Stomach smooth muscle (tissue), 2 donors: ENCODE data around the gene NR4A1.

Experiments used
- H3K27ac ChIP-seq: one replicate; pipeline ENCODE4 v1.7.0; 2013; ENCODE audit warnings: mild to moderate bottlenecking, low read length, inconsistent platforms
- H3K27me3 ChIP-seq, 2 donors: one replicate each; pipeline ENCODE4 v1.7.0; 2013; ENCODE audit warnings: low read length in 2 of 2; ENCODE audit not compliant: insufficient read depth in 2 of 2, control insufficient read depth in 1 of 2
- H3K36me3 ChIP-seq, 2 donors: one replicate each; pipeline ENCODE4 v1.7.0; 2013; ENCODE audit warnings: low read length in 2 of 2; ENCODE audit not compliant: control insufficient read depth in 2 of 2, insufficient read depth in 2 of 2
- H3K4me1 ChIP-seq: one replicate; pipeline ENCODE4 v1.7.0; 2013; ENCODE audit warnings: low read length; ENCODE audit not compliant: control insufficient read depth, insufficient read depth
- H3K4me3 ChIP-seq, 2 donors: one replicate each; pipeline ENCODE4 v1.7.0; 2013; ENCODE audit warnings: low read length in 2 of 2
- H3K9ac ChIP-seq, 2 donors: one replicate each; pipeline ENCODE4 v1.7.0; 2013; ENCODE audit warnings: low read length in 2 of 2, mild to moderate bottlenecking in 1 of 2
- H3K9me3 ChIP-seq, 2 donors: one replicate each; pipeline ENCODE4 v1.7.0; 2013; ENCODE audit warnings: low read length in 2 of 2; ENCODE audit not compliant: control insufficient read depth in 2 of 2
- donor health status: healthy.
- donor health status: Pancreatic carcinoma.

The NR4A1 gene

GRCh38 chr12:52061470-52062166 lies 10.4 kb downstream of the NR4A1 start:
- H3K27me3 ChIP-seq = no peaks in the 10 kb centered on the region
- H3K36me3 ChIP-seq = peaks cover 13 to 21% of the 10 kb centered on the region in 2 donors
- H3K9ac ChIP-seq = no peak overlapping the region
- no peaks in the 10 kb centered on the region for H3K9me3 ChIP-seq
- H3K4me1 ChIP-seq = peaks cover 16% of the 10 kb centered on the region
- peak overlapping the region; percentile 18 for H3K27ac ChIP-seq
- H3K4me3 ChIP-seq = no peak overlapping the region

GRCh38 chr12:52062167-52063081 lies 11.2 kb downstream of the NR4A1 start:
- H3K9me3 ChIP-seq = no peaks in the 10 kb centered on the region
- peak overlapping the region; percentile 18 for H3K27ac ChIP-seq
- H3K4me3 ChIP-seq = no peak overlapping the region
- no peaks in the 10 kb centered on the region for H3K27me3 ChIP-seq
- peaks cover 9 to 14% of the 10 kb centered on the region in 2 donors for H3K36me3 ChIP-seq
- H3K4me1 ChIP-seq = peaks cover 16% of the 10 kb centered on the region
- H3K9ac ChIP-seq = no peak overlapping the region

- peaks cover 3 to 8% of the 10 kb centered on the region in 2 donors for H3K36me3 ChIP-seq
- H3K4me3 ChIP-seq = no peak overlapping the region
- no peaks in the 10 kb centered on the region for H3K27me3 ChIP-seq
- H3K27ac ChIP-seq = peak overlapping the region; percentile 11
- peaks cover 16% of the 10 kb centered on the region for H3K4me1 ChIP-seq
- no peak overlapping the region for H3K9ac ChIP-seq
- H3K9me3 ChIP-seq = no peaks in the 10 kb centered on the region
These were observed 12.1 kb downstream of the NR4A1 start for GRCh38 chr12:52063082-52063924.

- Histone ChIP-seq H3K27ac (peak overlapping the region; percentile 46), H3K9ac (no peak overlapping the region), H3K27me3 (no peaks in the 10 kb centered on the region), H3K4me3 (no peak overlapping the region), H3K9me3 (no peaks in the 10 kb centered on the region), H3K36me3 (peaks cover 0 to 3% of the 10 kb centered on the region in 2 donors), H3K4me1 (peaks cover 18% of the 10 kb centered on the region)
These were observed 12.9 kb downstream of the NR4A1 start for GRCh38 chr12:52063981-52064649.

GRCh38 chr12:52066346-52067080 lies 15.3 kb downstream of the NR4A1 start:
- Histone ChIP-seq H3K4me3 (no peak overlapping the region), H3K9me3 (no peaks in the 10 kb centered on the region), H3K9ac (no peak overlapping the region), H3K27ac (no peak overlapping the region), H3K27me3 (no peaks in the 10 kb centered on the region), H3K4me1 (peaks cover 37% of the 10 kb centered on the region), H3K36me3 (no peaks in the 10 kb centered on the region)

GRCh38 chr12:52067081-52067374 lies 15.8 kb downstream of the NR4A1 start:
- Histone ChIP-seq H3K4me3 (no peak overlapping the region), H3K9me3 (no peaks in the 10 kb centered on the region), H3K27me3 (no peaks in the 10 kb centered on the region), H3K9ac (no peak overlapping the region), H3K27ac (no peak overlapping the region), H3K4me1 (peaks cover 36% of the 10 kb centered on the region), H3K36me3 (no peaks in the 10 kb centered on the region)

GRCh38 chr12:52069327-52070184 lies 18.3 kb downstream of the NR4A1 start, which contains the start of gene ATG101:
Gene ATG101 (plus strand): TSS chr12:52069978. CDS start chr12:52073651, 3,673 bp downstream.
- no peaks in the 10 kb centered on the region for H3K9me3 ChIP-seq
- peaks cover 13 to 15% of the 10 kb centered on the region in 2 donors for H3K36me3 ChIP-seq
- no peaks in the 10 kb centered on the region for H3K27me3 ChIP-seq
- H3K27ac ChIP-seq = peak within 1 kb of the TSS; percentile 91
- peak within 1 kb of the TSS; percentile 86 to 87 for H3K9ac ChIP-seq
- H3K4me3 ChIP-seq = peak within 1 kb of the TSS; percentile 76 to 98
- H3K4me1 ChIP-seq = peaks cover 23% of the 10 kb centered on the region

GRCh38 chr12:52070185-52070925 lies 19.1 kb downstream of the NR4A1 start:
- Histone ChIP-seq H3K4me3 (peak overlapping the region; percentile 76 to 98), H3K27me3 (no peaks in the 10 kb centered on the region), H3K36me3 (peaks cover 18 to 19% of the 10 kb centered on the region in 2 donors), H3K4me1 (peaks cover 22% of the 10 kb centered on the region), H3K9me3 (no peaks in the 10 kb centered on the region), H3K27ac (peak overlapping the region; percentile 91), H3K9ac (peak overlapping the region; percentile 86 to 87)
